Muscle layer of duodenum (tissue), 2 donors: ENCODE results near the gene IL17RA.

Experiments used
- H3K27ac ChIP-seq: one replicate; pipeline ENCODE4 v1.7.0; 2013; ENCODE audit warnings: mild to moderate bottlenecking, low read length
- H3K27me3 ChIP-seq: one replicate; pipeline ENCODE4 v1.7.0; 2013; ENCODE audit warnings: low read depth, mild to moderate bottlenecking, control low read depth, low read length
- H3K36me3 ChIP-seq, 2 donors: one replicate each; pipeline ENCODE4 v1.7.0; 2013; ENCODE audit warnings: low read length in 2 of 2, control low read depth in 1 of 2, mild to moderate bottlenecking in 1 of 2; ENCODE audit not compliant: insufficient read depth in 2 of 2, control insufficient read depth in 1 of 2
- H3K4me1 ChIP-seq, 2 donors: one replicate each; pipeline ENCODE4 v1.7.0; 2013; ENCODE audit warnings: low read length in 2 of 2, mild to moderate bottlenecking in 2 of 2, control low read depth in 1 of 2, moderate library complexity in 1 of 2; ENCODE audit not compliant: insufficient read depth in 2 of 2, control insufficient read depth in 1 of 2
- H3K4me3 ChIP-seq, 2 donors: one replicate each; pipeline ENCODE4 v1.7.0; 2013; ENCODE audit warnings: low read length in 2 of 2, low read depth in 1 of 2, mild to moderate bottlenecking in 1 of 2
- H3K9me3 ChIP-seq, 2 donors: one replicate each; pipeline ENCODE4 v1.7.0; 2013; ENCODE audit warnings: low read length in 2 of 2, control low read depth in 1 of 2, mild to moderate bottlenecking in 1 of 2; ENCODE audit not compliant: control insufficient read depth in 1 of 2
- donor health status: healthy.

The IL17RA gene

DNA sequence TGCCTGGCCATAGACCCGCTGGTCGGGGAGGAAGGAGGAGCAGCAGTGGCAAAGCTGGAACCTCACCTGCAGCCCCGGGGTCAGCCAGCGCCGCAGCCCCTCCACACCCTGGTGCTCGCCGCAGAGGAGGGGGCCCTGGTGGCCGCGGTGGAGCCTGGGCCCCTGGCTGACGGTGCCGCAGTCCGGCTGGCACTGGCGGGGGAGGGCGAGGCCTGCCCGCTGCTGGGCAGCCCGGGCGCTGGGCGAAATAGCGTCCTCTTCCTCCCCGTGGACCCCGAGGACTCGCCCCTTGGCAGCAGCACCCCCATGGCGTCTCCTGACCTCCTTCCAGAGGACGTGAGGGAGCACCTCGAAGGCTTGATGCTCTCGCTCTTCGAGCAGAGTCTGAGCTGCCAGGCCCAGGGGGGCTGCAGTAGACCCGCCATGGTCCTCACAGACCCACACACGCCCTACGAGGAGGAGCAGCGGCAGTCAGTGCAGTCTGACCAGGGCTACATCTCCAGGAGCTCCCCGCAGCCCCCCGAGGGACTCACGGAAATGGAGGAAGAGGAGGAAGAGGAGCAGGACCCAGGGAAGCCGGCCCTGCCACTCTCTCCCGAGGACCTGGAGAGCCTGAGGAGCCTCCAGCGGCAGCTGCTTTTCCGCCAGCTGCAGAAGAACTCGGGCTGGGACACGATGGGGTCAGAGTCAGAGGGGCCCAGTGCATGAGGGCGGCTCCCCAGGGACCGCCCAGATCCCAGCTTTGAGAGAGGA is 24.5 kb downstream of the IL17RA start:
- H3K36me3 ChIP-seq = peaks cover 18 to 52% of the 10 kb centered on the region in 2 donors
- H3K4me1 ChIP-seq = peaks cover 0 to 4% of the 10 kb centered on the region in 2 donors
- no peak overlapping the region for H3K27ac ChIP-seq
- no peaks in the 10 kb centered on the region for H3K27me3 ChIP-seq
- H3K4me3 ChIP-seq = no peak overlapping the region
- no peaks in the 10 kb centered on the region for H3K9me3 ChIP-seq

DNA sequence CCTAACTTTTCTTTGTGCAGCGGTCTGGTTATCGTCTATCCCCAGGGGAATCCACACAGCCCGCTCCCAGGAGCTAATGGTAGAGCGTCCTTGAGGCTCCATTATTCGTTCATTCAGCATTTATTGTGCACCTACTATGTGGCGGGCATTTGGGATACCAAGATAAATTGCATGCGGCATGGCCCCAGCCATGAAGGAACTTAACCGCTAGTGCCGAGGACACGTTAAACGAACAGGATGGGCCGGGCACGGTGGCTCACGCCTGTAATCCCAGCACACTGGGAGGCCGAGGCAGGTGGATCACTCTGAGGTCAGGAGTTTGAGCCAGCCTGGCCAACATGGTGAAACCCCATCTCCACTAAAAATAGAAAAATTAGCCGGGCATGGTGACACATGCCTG is 25.2 kb downstream of the IL17RA start:
- no peaks in the 10 kb centered on the region for H3K9me3 ChIP-seq

DNA sequence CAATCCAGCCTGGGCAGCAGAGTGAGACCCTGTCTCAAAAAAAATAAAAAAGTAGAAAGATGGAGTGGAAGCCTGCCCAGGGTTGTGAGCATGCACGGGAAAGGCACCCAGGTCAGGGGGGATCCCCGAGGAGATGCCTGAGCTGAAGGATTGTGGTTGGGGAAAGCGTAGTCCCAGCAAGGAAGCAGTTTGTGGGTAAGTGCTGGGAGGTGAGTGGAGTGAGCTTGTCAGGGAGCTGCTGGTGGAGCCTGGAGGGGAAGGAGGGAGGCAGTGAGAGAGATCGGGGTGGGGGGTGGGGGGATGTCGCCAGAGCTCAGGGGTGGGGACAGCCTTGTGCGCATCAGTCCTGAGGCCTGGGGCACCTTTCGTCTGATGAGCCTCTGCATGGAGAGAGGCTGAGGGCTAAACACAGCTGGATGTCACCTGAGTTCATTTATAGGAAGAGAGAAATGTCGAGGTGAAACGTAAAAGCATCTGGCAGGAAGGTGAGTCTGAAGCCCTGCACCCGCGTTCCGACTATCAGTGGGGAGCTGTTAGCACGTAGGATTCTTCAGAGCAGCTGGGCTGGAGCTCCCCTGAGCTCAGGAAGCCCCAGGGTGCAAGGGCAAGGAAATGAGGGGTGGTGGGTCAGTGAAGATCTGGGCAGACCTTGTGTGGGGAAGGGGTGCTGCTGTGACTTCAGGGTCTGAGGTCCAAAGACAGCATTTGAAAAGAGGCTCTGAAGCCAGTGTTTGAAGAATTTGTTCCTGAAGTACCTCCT is 26.2 kb downstream of the IL17RA start:
- Histone ChIP-seq H3K9me3 (no peaks in the 10 kb centered on the region), H3K36me3 (peaks cover 8 to 36% of the 10 kb centered on the region in 2 donors), H3K4me1 (peaks cover 0 to 4% of the 10 kb centered on the region in 2 donors), H3K27me3 (no peaks in the 10 kb centered on the region), H3K27ac (no peak overlapping the region), H3K4me3 (no peak overlapping the region)

More for the DNA sequence above, 25.2 kb downstream of the IL17RA start:
- no peak overlapping the region for H3K27ac ChIP-seq
- H3K4me3 ChIP-seq = no peak overlapping the region
- peaks cover 0 to 4% of the 10 kb centered on the region in 2 donors for H3K4me1 ChIP-seq
- no peaks in the 10 kb centered on the region for H3K27me3 ChIP-seq
- peaks cover 14 to 45% of the 10 kb centered on the region in 2 donors for H3K36me3 ChIP-seq

DNA sequence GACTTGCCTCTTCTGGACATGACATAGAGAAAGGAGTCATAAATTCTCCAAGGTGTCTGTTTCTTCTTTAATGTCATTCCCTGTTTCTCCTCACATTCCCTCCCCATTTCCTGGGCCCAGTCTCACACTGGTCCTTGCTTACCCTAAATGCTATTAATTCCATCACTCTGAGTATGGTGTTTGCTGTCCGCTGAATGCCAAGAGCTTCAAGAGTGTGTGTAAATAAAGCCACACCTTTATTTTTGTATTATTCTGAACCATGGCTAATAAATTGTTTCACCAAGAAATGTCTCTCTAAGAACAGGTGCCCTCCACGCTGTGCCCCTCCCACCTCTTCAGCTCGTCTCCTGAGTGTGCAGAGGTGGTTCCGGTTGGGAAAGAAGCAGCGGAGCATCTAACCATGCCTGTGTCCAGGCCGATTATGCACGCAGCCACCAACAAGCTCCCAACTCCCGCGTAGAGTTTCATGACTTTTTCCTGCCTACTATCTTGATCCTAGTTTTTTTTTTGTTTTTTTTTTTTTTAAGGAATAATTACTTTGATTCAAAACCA is 27.8 kb downstream of the IL17RA start:
- no peak overlapping the region for H3K27ac ChIP-seq
- no peak overlapping the region for H3K4me3 ChIP-seq
- no peaks in the 10 kb centered on the region for H3K9me3 ChIP-seq
- H3K4me1 ChIP-seq = peaks cover 0 to under 1% of the 10 kb centered on the region in 2 donors
- no peaks in the 10 kb centered on the region for H3K27me3 ChIP-seq
- peaks cover 0 to 25% of the 10 kb centered on the region in 2 donors for H3K36me3 ChIP-seq

DNA sequence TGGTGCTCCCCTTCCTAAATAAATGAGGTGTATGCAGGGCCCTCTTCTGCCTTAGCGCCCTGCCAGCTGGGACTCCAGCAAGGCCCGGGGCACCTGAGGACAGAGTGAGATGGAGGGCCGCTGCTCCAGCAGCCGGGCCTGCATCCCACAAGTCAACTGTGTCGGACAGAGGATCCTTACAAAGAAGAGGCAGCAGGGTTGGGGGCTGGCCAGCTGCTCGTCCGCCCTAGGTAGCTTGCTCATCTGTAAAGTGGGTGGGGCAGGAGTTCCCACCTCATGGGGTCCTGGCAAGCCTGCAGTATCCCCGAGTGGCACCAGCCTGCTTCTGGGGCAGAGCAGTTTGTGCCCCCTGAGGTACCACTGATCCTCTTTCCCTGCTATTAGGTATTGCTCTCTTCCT is 28.8 kb downstream of the IL17RA start:
- no peak overlapping the region for H3K4me3 ChIP-seq
- H3K9me3 ChIP-seq = no peaks in the 10 kb centered on the region
- no peak overlapping the region for H3K27ac ChIP-seq
- peaks cover 0 to 15% of the 10 kb centered on the region in 2 donors for H3K36me3 ChIP-seq
- peaks cover 0 to under 1% of the 10 kb centered on the region in 2 donors for H3K4me1 ChIP-seq
- H3K27me3 ChIP-seq = no peaks in the 10 kb centered on the region

DNA sequence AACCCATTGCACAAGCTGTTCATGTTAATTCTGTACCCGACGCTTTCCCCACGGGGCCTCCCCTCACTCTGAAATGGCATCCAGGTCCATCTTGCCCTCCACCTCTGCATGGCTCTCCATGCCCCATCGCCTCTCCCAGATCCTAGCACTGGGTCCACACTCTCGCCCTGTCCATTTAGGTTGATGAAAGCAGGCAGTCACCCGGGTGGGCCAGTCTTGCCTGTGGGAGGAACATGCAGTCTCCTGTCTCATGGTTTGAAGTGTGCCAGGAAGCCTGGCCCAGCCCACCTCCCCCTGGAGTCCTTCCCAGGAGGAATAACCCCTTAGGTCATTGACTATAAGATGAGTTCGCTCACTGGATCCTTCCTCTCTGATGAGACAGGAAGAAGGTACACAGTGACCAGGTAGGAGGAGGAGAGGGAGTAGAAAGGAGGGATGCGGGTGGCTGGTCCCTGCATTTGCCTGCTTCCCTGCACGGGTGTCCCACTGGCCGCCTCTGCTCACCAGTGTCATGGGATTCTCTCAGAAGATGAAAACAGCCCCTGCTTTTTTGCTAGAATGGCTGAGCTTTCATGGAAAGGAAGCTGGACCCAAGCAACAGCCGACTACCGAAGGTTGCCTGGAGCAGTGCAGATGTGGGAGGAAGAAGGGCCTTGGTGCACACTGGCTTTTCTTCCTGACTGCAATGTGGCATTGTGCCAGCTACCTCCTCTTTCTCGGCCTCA is 29.5 kb downstream of the IL17RA start:
- no peaks in the 10 kb centered on the region for H3K27me3 ChIP-seq
- no peak overlapping the region for H3K4me3 ChIP-seq
- no peaks in the 10 kb centered on the region for H3K9me3 ChIP-seq
- H3K27ac ChIP-seq = no peak overlapping the region
- peaks cover 0 to 8% of the 10 kb centered on the region in 2 donors for H3K36me3 ChIP-seq
- H3K4me1 ChIP-seq = peaks cover 0 to 3% of the 10 kb centered on the region in 2 donors

DNA sequence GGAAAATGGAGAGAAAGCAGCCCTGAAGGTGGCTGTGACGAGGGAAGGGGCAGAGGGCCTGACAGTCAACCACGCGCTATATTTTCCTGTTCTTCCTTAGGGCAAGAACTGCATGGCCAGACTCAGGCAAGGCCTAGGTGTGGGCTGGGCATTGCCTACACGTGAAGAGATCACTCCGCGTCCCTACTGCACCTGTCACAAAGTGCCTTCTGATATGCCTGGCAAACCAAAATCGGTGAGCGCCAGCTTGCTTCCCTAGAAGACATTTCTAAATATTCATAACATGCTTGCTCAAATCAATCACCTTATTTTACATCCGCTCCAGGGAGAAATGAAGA is 30.1 kb downstream of the IL17RA start:
- peaks cover 0 to 2% of the 10 kb centered on the region in 2 donors for H3K36me3 ChIP-seq
- H3K27ac ChIP-seq = no peak overlapping the region
- no peak overlapping the region for H3K4me3 ChIP-seq
- no peaks in the 10 kb centered on the region for H3K9me3 ChIP-seq
- no peaks in the 10 kb centered on the region for H3K27me3 ChIP-seq
- peaks cover 0 to 3% of the 10 kb centered on the region in 2 donors for H3K4me1 ChIP-seq

DNA sequence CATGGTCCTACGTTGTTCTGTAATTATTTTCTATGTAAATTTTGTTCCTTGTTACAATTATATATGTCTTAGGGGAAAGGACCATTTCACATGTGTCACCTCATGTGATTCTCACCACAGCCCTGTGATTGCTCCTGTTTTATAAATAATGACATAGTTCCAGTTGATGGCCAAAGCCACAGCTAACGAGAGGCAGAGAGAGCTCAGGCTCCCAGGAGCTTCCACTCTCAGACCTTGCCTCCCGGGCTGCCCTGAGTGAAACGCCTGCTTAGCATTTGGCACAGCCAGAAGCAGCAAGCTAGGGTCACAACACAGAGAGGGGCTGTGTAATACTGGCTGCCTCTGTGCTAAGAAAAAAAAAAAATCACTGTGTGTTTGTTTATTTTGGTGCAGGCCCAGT is 30.4 kb downstream of the IL17RA start:
- H3K9me3 ChIP-seq = no peaks in the 10 kb centered on the region
- no peak overlapping the region for H3K27ac ChIP-seq
- no peaks in the 10 kb centered on the region for H3K27me3 ChIP-seq
- no peaks in the 10 kb centered on the region for H3K36me3 ChIP-seq
- H3K4me3 ChIP-seq = no peak overlapping the region
- peaks cover 0 to 3% of the 10 kb centered on the region in 2 donors for H3K4me1 ChIP-seq

DNA sequence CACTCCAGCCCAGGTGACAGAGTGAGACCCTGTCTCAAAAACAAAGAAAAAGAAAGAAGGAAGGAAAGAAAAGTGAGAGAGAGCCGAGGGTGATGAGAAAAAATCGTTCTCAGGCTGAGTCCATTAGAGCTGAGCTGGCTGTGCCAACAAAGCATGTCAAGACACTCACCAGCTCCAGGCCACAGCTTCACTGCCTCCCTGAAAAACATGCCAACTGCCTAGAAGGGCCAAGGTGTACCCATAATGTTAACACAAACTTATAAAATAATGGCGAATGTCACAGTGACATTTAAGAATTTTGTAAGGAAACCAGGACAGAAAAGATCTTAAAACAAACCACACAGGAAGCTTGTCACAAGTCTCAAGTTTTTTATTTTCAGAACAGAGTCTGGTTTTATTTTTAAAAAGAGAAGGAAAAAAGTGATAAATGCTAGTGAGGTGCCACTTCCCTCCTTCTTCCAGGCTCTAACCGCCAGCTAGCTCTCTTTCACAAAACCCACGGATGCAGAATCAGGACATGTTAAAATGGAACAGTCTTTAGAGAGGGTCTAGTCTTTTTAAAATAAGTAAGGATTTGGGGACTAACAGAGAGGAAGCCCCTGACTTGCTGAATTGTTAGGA is 31.3 kb downstream of the IL17RA start:
- H3K27ac ChIP-seq = no peak overlapping the region
- no peaks in the 10 kb centered on the region for H3K9me3 ChIP-seq
- no peak overlapping the region for H3K4me3 ChIP-seq
- H3K4me1 ChIP-seq = peaks cover 0 to 8% of the 10 kb centered on the region in 2 donors
- H3K36me3 ChIP-seq = no peaks in the 10 kb centered on the region
- H3K27me3 ChIP-seq = no peaks in the 10 kb centered on the region

DNA sequence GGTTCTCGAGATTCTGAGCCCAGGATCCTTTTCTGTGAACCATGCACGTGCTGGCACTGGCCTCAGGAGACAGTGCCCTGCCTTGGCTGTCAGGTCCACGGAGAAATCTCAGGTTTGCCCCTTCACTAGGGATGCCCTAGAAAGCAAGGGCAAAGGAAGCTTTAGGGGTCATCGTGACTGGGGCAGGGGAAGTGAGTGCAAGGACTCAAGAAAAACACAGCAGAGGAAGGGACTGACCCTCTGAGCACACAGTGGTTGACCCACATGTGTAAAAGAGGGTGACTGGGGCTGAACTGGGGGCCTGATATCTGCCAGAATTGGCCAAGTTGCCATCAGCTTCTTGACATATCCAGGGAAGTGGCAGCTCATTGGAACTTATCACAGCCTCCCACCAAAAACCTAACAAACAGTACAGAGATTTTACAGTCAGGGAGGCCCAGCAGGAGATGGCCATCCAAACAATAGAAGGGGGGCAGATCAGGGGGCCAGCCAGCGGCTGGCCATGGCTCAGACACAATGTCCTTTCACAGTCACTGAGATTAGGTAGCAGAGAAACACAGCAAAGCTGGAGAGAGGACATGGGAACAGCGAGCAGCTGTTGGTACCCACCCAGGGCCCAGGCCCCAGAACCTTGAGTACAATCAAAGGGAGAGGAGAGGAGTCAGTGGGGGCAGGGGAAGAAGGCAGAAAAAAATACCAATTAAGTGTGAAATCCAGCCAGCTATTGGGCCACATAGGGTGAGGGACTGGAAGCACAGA is 32.0 kb downstream of the IL17RA start:
- Histone ChIP-seq H3K36me3 (no peaks in the 10 kb centered on the region), H3K27ac (no peak overlapping the region), H3K9me3 (no peaks in the 10 kb centered on the region), H3K4me3 (no peak overlapping the region), H3K27me3 (peaks cover 4% of the 10 kb centered on the region), H3K4me1 (peaks cover 0 to 13% of the 10 kb centered on the region in 2 donors)
